GM08714 (cell line): Measurements from ENCODE around the gene PAPPA.

ENCODE experiments used
- H3K4me3 ChIP-seq: fragments of 200-500 bp; sonication (Bioruptor generic); 2 replicates; pipeline ENCODE4 v1.5.1; 2014; ENCODE audit warnings: mild to moderate bottlenecking, low read length, inconsistent platforms
- ZNF274 ChIP-seq: IDR thresholded peaks from 2 replicates; pipeline ENCODE4 v1.6.1; 2012; ENCODE audit warnings: mild to moderate bottlenecking, low read depth, low read length

PAPPA gene

GRCh38 chr9:116350213-116350612, 196.6 kb downstream of the PAPPA start:
- no peak overlapping the region for H3K4me3 ChIP-seq
- no peak for TF ChIP-seq ZNF274

GRCh38 chr9:116352958-116353357, 199.4 kb downstream of the PAPPA start:
- TF ChIP-seq ZNF274: no peak
- no peak overlapping the region for H3K4me3 ChIP-seq

- TF ChIP-seq ZNF274: no peak
- H3K4me3 ChIP-seq: no peak overlapping the region
Observed at GRCh38 chr9:116355153-116355921, 201.7 kb downstream of the PAPPA start.

DNA sequence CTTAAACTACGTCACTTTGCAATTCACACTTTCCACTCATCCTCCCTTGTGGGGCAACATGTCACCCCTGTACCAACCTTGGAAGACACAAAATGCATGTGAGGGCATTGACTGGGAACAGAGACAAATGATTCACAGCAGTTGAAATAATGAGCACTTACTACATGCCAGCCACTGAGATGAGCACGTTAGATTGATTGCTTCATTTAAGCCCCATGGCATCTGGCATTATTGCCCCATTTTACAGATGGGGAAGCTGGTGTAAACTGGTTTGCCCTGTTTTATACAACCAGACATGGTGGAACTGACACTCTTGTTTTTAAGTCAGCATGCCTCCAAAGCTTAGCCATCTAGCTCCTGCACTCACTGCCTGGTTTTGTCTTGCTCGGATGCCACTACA, 204.7 kb downstream of the PAPPA start:
- no peak overlapping the region for H3K4me3 ChIP-seq
- TF ChIP-seq ZNF274: no peak

- TF ChIP-seq ZNF274: no peak
- H3K4me3 ChIP-seq: no peak overlapping the region
Observed at GRCh38 chr9:116360016-116360415, 206.4 kb downstream of the PAPPA start.

GRCh38 chr9:116360989-116361388, 207.4 kb downstream of the PAPPA start:
- TF ChIP-seq ZNF274: no peak
- H3K4me3 ChIP-seq: no peak overlapping the region

DNA sequence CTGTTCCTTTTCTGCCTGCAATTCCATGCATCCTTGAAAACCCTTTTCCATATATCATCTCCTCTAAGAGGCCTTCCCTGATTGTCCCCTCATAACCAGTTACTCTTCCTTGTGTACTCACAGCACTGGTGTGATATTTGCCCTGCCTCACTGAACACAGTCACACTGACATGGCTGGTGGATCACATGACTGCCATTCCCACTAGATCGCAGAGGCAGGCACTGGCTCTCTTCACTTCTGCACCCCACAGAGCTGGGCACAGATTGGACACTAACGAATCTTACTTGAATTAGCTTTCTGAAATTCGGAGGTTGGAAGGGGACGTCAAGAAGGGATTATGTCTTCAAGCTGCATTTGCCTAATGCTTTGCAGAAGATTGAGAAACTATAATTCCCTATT, 208.0 kb downstream of the PAPPA start:
- no peak for TF ChIP-seq ZNF274
- H3K4me3 ChIP-seq: no peak overlapping the region

DNA sequence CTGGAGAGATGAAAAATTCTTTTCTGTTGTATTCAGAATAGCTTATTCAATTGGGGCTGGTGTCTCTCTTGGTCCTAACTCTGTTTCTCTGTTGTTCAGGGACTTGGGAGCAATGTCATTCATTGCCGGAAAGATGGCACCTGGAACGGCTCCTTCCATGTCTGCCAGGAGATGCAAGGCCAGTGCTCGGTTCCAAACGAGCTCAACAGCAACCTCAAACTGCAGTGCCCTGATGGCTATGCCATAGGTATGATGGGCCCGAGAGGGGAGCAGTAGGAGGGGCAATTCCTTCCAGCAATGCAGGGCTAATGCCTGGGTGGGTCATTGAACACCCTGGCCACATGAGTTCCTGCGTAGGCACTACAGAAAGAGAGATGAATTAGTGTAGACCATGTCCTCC, 208.9 kb downstream of the PAPPA start:
- no peak for TF ChIP-seq ZNF274
- H3K4me3 ChIP-seq: no peak overlapping the region

DNA sequence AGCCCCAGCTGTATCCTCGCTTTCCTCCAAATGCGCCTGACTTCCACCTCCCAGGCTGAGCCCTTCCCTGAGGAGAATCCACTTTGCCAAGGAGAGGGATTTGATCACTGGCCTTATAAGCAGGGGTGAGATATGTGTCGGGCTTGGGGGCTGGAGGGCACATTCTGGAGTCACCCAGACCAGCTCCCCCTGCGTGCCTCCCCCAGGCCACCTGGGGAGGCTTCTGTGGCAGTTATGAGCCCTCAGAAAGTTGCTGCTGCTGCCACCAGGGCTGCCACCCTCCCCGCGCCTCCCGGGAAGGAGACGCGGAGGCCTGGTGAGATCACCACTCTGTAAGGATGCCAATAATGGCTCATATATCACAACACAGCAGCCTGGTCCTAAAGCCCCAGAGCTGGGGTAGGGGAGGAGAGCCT, 211.5 kb downstream of the PAPPA start:
- no peak for TF ChIP-seq ZNF274
- H3K4me3 ChIP-seq: no peak overlapping the region

DNA sequence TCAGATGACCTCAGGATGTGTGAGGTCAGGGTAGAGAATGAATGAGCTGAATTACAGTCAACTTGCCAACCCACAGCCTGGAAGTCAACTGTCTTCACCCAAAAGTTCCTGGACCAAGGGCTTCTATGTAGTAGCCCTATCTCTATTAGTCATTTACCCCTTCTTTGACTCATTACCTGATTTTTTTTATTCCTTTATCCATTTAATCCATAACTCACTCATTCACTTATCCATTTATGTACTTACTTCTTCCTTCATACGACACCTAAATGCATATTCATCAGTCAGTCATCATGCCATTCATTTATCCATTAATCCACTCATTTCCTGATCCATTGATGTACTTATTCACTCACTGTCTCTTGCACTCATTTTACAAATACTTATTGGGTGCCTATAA, 212.7 kb downstream of the PAPPA start:
- H3K4me3 ChIP-seq: no peak overlapping the region
- no peak for TF ChIP-seq ZNF274

DNA sequence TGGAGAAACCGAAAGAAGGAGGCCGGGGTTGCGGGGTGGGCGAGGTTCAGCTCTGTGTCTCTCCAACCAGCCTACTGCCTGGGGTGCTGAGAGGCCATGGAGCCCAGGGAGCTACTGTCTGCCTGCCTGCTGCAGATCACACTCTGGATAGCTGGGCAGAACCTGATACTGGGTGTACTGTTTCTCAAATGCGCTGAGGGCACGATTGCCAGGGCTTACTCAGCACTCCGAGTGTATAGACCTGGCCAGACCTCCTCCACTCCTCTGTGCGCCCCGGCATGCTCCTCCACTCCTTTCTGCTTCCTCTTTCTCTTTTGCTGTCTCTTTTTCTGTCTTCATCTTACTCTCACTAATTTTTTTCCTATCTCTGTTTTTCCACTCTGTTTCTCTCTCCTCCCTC, 215.1 kb downstream of the PAPPA start:
- no peak for TF ChIP-seq ZNF274

GRCh38 chr9:116369706-116370105, 216.1 kb downstream of the PAPPA start:
- no peak for TF ChIP-seq ZNF274
- H3K4me3 ChIP-seq: no peak overlapping the region

More for the DNA sequence above, 215.1 kb downstream of the PAPPA start:
- no peak overlapping the region for H3K4me3 ChIP-seq

DNA sequence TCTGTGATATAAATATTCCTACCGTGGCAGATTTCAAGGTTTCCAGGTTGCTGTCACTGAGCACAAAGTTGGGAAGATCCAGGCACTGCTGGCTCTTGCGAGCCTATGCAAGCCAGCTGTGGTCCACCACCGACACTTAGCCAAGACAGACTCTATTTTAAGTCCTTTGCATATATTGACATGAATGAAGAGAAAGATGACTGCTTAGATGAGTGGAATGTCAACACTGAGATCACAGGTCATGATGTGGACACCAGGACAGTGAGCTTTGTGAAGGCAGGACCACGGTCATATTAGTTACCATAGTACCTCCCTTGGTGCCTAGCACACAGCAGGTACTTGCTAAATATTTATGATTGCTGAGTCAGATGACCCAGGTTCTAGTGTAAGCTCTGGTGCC, 217.0 kb downstream of the PAPPA start:
- no peak overlapping the region for H3K4me3 ChIP-seq
- TF ChIP-seq ZNF274: no peak

GRCh38 chr9:116372081-116372673, 218.6 kb downstream of the PAPPA start:
- no peak for TF ChIP-seq ZNF274
- no peak overlapping the region for H3K4me3 ChIP-seq

GRCh38 chr9:116372786-116373185, 219.2 kb downstream of the PAPPA start:
- TF ChIP-seq ZNF274: no peak
- no peak overlapping the region for H3K4me3 ChIP-seq

- TF ChIP-seq ZNF274: no peak
- H3K4me3 ChIP-seq: no peak overlapping the region
Observed at GRCh38 chr9:116377179-116377798, 223.7 kb downstream of the PAPPA start.
